HT1080 (cell line): Measurements from ENCODE around the gene ATP8A1. TPM values are rescaled to one million over a fixed set of nuclear protein-coding genes. Genes with fewer than 3 reads are reported as not detected.
"Not testable (repeated sequence)": the region's sequence is repeated elsewhere in the genome, so short reads cannot be mapped to it uniquely, and the experiment has no call there.

Experiments used
- DNase-seq: peaks from one replicate; pipeline ENCODE4 v3.0.0-alpha.2; 2015; ENCODE audit warnings: low read depth
- polyA plus RNA-seq, 2 experiments: library from polyadenylated mRNA; depleted of rRNA; stranded (reverse); fragments of >200 nt; gene quantifications; 2 replicates each; pipeline ENCODE4 v1.2.3, GENCODE V29; 2015
- total RNA-seq: library from RNA; depleted of rRNA; stranded (reverse); fragments of >200 nt; shearing (Covaris generic); gene quantifications from 2 replicates; pipeline ENCODE4 v1.2.3, GENCODE V29; 2014; rRNA removed

Gene ATP8A1
- total RNA-seq = 0.06 and 0.17 TPM in 2 replicates
- 0.19 and 0.42 TPM in 2 replicates for polyA plus RNA-seq (2015; cell fraction: cytosol; rRNA removed)
- 2.3 and 4.3 TPM in 2 replicates for polyA plus RNA-seq (2015; cell fraction: nucleus; rRNA removed)

DNA sequence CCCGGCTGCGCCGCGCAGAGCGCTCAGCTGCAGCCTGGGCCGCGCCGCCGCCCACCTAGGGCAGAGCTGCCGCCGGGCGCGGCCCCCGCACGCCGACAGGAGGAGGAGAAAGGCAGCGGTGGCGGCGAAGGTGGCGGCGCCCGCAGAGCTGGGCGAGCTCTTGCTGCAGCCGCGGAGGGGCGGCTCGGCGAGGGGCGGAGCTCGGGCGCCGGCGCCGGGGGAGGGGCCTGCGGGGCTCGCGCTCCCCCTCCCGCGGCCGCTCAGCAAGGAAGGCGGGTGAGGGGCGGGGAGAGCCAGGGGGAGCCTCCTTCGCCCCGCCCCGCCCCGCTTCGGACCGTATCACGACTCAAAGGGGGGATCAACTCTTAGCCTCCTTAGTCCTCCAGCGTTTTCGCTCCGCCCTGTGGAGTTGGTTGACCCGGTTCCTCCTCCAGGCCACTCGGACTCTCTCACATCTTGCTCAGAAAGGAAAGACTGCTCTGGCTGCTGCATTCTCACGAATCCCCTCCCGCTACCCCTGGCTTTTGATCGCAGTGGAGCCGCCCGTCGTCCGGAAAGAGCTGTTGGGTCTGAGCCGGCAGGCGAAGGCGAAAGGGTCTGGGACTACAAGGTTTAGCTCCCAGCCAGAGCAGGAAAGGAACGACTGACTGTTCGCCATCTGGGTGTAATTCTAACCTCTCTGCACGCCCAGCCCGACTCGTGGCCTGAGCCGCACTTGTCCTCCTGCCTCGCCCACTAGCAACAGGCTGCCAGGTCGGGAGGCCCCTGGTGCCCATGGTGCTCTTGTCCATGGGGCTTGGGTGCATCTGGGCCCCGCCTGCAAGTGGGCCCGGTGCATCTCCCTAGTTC lies at the start of gene ATP8A1:
ATP8A1 (minus strand) TSS at position 162 of the 849 bp plus-strand sequence. CDS start 232 bp downstream, outside the sequence.
- peak; percentile 80 for DNase-seq

DNA sequence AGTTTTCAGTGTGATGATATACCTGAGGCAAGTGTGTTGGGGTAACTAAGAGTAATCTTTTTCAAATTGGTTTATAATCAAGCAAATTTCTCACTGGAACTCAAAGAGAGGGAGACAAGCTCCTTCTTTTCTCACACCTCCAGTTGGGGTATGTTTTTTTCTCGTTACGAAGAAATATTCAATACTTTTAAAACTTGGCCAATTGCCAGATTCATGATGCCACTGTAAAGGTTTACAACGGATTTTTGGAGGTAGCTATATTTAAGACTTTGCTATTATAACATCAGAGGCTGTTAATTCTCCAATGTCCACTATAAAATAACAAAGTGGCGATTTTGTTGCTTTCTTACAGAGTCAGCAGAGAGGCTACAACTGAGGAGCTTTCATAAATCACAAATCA lies 49.2 kb upstream of the ATP8A1 start:
- no peak for DNase-seq

DNA sequence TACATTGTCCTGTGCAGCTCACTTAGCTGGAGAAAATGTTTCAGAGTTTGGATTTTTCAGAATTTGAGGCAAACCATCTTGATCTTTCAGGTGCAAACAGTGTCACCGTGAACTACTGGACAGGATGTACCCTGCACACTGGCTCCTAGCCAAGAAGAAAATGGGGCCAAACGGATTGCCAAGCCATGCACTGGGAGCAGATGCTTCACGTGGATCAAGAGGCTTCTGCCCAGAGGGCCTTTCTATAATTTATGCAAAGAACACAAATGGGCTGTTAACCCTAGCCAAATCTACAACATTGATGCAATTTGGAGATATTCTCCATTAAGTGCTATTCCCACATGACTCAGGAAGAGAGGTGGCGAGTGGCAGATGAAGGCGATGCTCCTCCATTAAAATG lies 46.9 kb upstream of the ATP8A1 start:
- no peak for DNase-seq

DNA sequence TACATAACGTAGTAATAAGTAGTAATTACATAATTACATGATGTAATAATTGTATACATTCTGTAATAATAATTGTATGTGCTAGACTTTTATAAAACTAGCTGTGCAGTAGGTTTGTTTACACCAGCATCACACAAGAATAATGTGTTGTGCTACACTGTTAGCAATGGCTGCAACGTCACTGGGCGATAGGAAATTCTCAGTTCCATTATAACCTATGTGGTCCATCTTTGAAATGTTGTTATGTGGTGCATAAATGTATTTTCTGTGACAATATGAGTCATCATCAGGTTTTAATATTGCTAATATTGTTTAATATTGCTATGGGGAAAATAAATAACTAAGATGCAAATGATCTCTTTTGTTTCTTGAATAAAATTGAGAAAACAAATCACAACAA lies 46.0 kb upstream of the ATP8A1 start:
- no peak for DNase-seq

DNA sequence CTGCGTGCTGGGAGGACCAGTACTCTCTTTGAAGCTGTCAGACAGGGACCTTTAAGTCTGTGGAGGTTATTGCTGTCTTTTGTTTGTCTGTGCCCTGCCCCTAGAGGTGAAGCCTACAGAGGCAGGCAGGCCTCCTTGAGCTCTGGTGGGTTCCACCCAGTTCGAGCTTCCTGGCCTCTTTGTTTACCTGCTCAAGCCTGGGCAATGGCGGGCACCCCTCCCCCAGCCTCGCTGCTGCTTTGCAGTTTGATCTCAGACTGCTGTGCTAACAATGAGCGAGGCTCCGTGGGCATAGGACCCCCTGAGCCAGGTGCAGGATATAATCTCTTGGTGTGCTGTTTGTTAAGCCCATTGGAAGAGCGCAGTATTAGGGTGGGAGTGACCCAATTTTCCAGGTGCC lies 44.9 kb upstream of the ATP8A1 start:
- DNase-seq = not testable (repeated sequence)

DNA sequence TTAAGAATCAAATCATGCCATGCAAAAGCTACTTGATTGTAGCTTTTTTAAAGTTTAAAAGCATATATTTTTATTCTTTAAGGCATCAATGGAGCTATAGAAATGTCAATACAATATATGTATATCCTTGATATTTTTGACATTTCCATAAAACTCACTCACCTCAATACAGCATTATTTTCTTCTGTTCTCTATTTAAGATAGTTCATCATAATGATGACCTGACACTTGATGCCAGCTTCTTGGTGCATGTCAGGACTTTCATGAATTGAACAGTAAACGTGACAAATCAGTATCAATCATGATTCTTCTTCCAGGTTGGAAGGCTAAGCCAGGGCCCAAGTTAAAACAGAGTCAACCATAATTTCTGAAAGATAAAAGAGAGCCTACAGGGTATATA lies 33.6 kb upstream of the ATP8A1 start:
- DNase-seq = no peak

DNA sequence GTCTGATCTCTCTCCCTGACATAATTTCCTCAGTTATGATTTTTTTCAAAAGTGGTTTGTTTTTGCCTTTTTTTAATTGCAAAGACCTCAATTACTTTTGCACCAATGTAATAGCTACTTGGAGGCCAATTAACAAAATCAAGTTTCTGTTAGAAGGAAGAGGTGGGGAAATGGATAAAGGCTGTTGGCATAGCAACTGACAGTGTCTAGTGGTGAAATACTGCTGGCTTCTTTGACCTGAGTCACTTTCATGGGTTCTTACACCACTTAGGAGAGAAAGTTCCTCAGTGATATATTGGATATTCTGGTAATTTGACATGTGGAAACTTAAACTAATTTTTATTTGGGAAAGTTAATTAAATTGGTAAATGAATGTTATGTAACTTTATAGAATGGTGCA lies 26.5 kb upstream of the ATP8A1 start:
- DNase-seq = no peak

DNA sequence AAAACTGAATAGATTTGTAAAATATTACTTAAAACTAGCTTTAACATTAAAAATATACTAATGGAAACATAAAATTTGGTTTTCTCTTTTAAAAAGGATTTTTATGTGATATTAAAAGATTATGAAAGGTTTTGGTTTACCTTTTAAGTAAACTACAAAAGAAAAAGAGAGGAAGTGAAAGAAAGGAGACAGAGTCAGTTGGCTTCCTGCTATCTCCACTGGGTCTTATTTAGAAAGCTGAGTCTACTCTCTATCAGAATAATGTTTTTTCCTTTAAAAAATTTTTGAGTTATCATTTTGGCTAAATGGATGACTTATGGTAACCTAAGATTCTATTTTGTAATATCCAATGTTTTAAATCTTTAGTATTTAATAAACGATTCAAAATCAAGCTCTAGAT lies 21.6 kb upstream of the ATP8A1 start:
- no peak for DNase-seq

DNA sequence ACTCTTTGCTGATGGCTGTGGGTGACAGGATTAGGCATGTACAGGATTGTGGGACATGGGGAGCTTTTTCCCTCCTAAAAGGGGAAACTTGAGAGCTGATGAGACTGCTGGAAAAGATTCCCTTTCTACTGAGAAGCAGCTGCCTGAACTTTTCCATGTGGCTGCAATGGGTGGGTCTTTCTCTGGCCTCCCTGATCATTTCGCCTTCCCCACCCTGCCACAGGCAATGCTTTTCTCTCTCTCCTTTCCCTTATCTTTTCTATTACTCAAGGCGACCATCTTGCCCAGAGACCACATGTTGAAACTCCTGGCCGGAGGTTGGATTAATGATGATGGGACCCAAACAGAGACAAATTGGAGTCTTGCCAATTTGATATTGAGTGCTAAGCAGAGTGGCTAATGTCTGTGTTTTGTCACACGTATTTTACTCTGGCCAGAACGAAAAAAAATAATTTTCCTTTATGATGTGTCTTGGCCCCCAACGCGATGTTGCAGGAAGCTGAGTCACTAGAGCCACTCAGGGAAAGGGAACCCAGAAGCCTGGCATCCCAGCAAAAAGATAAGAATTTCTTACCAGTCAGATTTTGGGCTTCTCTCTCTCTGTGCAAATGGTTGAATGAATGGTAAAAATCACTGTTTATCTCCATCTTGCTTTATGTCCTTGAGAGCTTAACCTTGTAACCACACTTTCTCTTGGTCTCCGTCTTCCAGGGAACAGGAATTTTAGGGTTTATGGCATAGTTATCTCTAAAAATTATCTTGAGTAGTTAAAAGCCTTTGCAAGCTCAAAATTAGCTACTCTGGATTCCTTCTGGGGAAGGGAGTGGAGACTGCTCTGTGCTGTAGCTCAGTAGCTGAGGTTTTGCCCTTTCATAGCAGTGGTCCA lies 19.4 kb upstream of the ATP8A1 start:
- no peak for DNase-seq

DNA sequence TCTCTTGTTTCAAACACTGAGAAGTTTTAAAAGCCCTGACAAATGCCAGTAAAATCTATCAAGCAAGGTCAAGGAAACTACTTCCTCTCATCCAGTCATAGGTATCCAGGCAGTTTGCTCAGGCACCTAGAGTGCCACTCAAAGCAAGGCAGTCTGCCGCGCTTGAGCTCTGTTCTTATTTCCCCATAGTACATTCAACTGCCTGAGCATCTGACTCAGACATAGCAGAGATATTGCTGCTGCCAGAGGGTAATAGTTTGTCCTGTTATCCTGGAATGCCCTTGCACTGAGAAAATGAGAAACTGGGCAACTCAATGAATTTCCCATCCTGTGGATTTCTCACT lies 16.1 kb upstream of the ATP8A1 start:
- DNase-seq = peak; percentile 18

DNA sequence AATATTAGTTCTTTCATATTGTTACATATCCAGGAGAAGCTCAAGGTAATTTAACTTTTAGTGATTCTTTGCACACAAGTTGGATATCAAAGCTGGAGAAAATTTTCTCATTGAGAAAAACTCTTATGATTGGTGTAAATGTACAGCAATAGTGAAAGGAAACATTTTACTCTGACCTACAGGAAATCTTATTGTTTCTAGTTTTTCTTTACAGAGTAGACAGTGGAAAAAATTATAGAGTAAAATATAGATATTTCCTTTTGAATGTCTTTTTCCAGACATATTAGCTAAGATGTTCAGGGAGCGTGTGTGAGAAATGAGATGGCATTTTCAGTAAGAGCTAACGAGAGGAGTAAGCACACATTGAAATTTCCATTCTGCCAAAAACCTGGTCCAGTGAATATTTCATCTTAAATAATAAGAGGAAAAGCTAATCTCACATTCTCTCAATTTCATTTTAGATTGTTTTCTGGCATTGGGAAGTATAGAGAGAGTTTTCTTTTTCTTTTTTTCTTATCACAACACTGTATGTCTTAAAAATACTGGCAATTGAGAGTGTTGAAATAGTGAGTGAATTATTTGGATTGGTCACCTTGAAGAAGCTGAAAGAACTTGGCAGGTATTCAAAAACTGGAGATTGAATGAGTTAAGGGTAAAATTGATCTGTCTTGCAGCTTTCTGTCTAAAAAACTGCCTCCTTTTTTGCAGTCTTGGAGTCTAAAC lies 15.6 kb upstream of the ATP8A1 start:
- DNase-seq = no peak

DNA sequence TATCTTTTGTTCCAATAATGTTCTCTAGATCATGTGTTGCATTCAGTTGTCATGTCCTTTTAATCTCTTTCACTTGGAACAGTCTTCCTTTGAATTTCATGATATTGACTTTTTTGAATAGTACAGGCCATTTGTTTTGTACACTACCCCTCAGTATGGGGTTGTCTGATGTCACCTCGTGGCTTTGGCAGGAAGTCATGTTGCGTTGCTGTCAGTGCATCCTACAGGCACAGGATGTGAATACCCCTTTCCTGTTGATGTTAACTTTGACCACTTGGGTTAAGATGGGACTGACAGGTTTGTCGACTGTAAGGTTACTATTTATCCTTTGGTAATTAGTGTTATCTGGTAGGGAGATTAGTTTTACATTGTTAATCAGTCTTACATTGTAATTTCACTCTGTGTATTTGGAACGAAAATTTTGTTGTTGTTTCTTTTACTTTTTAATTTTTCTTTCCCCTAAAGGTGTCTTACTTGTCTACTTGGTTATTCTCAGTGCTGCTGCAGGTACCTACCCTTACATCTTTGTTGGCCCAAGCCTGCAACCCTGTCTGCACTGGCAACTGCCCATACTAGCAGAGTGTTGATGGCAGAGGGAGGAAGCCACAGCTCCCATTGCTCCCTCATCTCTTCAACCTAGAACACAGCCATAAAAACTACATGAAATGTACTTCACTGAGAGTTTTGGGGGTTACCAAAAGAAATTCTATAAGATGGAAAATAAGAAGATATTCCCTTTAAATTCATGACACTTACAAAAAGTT lies 14.7 kb upstream of the ATP8A1 start:
- DNase-seq = no peak

DNA sequence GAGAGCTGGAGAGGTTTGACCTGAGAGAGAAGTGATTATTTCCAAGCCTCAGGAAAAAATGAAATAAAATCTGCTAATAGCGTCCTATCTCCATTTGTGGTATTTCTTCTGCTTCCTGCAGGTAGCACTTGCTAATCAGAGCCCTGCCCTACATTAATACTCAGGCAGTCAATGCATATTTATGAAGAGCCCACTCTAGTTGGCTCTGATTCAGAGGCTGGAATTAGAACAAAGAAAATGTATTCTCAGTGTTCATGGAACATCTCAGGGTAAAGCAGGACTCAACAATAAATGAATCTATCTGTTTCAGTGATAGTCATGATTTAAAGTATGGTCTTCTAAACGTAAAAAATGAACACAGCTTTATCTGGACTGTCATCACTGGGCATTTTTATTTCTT lies 1.4 kb upstream of the ATP8A1 start:
- no peak for DNase-seq

DNA sequence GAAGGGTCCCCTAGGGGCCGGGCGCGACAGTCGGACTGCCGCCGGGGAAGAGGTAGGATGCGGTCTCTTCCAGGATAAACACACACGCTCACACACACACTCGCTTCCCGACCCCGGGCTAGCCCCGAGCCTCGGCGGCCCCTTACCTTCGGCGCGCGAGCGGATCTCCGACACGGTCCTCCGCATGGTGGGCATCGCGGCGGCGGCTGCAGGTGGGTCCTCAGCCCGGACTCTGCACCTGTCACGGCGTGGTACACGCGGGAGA lies 294 bp downstream of the ATP8A1 start:
- peak; percentile 3 for DNase-seq

DNA sequence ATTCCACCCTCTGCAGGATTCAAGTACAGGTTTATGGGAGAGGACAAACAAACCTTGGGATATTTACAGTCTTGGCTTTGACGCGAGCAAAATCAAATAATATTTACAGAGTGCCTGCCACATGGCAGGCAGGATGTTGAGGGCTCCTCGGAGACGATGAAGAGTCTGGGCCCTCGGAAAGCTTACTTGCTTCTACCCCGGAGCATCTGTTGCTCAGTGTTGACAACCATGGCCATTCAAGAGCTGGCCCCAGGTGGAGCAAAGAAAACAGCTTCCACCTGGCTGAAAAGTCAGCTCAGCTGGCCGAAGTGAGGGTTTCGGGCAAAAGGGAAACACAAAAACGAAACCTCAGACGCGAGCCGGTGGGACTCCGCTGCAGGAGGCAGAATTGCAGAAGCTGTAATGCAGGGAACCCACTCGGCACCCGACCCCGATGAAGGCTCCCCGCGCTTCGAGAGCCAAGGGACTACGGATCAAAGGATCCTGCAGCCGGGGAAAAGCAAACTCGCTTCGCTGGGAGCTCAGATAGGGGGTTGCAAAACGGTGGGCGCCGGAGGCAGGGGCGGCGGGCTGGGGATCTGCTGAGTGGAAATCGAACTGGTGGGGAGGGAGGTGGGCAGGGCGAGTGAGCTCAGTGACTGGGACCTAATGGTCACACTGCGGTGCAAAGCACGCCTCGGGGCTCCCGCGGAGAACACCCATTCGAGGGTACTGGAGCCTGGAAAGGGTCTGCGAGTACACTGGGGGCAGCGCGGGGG lies 805 bp downstream of the ATP8A1 start:
- DNase-seq = no peak

DNA sequence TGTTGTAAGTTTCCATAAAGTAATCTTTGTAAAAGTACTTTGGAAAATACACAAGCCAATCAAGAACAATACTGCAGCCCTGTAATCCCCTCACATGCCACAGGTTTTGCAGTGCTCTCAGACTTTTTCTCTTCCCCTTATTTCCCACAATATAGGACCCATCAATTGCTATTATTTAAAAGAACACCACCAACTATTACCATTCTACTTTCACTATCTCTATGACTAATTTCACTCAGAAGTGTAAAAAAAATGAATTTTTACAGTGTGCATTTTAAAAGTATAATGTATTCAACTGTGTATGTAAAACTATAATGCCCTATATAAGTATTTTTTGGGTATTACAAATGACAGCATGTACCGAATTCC lies 1.7 kb downstream of the ATP8A1 start:
- no peak for DNase-seq

DNA sequence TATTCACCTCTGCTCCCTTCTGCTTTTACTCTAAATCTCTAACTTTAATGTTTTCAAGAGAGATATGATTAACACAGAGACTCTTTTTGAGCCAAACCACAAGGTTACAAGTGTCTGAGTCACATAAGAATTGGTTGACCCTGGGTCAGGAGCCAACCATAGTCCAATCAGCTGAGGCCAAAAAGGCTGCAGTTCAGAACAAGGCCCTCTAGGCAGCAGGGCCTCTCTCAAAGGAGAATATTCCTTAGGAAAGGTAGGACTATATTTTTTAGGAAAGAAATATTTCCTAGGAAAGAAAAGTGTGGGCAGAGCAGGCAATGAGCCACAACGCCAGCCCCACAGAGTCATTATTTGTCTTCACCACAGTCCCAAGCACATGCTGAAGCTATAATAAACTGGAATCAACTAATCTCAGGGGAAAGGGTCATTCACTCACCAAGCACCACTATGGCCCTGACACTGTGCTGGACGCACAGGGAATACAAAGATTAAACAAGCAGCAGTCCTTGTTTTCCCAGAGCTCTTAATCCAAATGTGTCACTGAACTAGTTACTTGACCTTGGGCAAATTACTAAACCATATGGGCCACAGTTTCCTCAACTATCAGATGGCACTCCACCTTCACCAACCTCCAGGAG lies 2.2 kb downstream of the ATP8A1 start:
- peak; percentile 76 for DNase-seq

DNA sequence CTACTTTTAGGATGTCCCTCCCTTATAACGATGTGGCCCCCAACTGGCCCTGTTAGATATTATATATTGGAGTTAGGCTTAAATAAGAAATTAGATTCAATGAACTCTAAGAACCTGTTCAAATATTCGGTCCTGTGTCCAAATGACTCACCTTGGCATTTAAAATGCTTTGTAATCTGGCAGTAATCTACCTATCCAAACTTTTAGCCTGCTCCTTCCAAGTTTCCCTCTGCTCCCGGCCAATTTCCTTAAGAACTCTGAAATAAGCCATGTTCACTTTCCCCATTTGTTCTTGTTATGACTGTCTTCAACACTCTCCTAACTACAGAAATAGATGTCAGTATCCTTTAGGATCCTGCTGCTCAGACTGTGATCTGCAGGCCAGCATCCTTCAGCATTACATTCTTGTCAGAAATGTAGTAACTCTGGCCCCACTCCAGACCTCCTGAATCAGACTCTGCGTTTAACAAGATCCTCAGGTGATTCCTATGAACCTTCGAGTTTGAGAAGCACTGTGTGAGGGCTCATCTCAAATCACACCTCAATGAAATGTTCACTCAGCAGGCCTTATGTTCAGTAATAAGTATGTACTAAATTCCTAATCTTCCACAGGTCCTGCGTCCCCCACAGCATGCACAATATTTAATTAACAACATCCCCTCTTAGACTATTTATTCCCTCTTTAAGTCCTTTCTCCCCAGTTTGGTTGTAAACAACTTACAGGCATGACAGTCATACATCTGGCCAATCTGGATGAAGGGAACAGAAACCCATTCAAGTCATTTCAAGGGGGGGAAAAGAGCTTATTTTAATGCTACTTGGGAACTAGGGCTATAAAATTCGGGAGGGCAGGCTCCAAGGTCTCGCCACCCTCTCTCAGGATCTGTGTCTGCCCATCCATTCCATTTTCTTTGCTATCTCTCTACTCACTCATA lies 3.0 kb downstream of the ATP8A1 start:
- DNase-seq = no peak
